NOMO-1 (cell line): Measurements from ENCODE around the gene SGPP2.
A peak's percentile ranks its signal among the peaks of the same experiment; 100 is the strongest.

ENCODE experiments used
- DNase-seq, 2 experiments: peaks; one replicate each; lab custom pipeline; 2025; ENCODE audit not compliant: unreplicated experiment in 2 of 2; lab: John Stamatoyannopoulos, UW

SGPP2 gene

DNA sequence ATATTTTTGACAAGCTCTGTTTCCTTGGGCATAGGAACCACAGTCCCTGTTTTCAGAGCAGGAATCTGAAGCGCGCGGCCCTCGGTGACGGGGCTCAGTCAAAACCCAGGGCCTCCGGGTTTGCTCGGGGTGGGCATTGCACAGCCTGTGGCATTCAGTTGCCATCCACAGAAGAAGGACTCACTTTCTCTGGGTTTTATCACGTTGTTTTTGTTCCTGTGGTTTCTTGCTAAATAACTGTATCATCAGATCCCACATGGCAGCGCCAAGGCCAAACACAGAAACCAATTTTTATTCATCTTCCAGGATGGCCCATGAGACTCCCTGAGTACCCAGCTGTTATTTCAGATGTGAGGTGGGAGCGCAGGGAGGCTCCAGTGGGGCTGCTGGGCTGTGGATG is 35.6 kb downstream of the SGPP2 start:
- DNase-seq: no peak

DNA sequence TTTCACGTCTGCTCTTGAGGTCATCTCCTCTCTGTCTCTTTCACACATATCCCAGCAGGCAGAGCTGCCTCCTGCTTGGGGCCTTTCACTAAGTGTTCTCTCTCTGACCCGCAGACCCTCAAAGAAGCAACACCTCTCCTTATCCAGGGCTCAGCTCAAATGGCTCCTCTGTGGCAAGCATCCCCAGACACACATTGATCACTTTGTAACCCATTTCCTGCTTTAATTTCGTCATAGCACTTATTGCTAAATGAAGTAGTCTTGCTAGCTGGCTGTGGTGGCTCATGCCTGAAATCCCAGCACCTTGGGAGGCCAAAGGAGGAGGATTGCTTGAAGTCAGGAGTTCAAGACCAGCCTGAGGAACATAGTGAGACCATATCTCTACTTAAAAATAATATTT is 41.4 kb downstream of the SGPP2 start:
- peak; percentile 12 to 33 for DNase-seq

- no peak for DNase-seq
Observed at GRCh38 chr2:222468346-222468745, 44.0 kb downstream of the SGPP2 start.

DNA sequence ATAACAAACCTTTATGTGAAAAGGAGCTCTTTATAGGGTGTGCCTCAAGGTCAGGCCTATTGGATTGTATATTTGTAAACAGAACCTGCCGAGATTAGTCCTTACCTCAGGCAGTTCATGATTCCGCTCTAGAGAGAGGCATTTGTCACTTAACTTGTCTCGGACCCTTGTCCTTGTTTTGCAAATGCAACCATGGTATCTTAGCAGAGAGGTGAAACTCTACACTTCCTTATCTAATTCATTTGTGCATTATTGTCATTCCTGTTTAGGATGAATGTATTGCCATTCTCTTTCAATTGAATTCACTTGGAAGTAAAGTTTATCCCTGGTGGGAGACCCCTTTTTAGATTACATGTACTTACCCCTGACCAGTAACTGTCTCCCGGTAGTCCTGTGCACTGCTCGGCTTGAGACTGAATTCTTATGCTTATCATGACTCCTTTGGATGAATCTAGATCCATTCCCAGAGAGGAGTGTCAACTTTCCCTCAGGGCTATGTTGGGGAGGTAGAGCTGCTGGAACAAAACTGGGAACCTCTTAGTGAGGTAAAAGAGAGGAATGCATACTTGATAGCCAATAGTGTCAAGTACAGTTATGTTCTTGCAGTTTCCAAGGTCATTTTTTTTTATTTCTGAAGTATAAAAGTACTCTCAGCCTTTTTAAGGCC is 46.6 kb downstream of the SGPP2 start:
- no peak for DNase-seq

DNA sequence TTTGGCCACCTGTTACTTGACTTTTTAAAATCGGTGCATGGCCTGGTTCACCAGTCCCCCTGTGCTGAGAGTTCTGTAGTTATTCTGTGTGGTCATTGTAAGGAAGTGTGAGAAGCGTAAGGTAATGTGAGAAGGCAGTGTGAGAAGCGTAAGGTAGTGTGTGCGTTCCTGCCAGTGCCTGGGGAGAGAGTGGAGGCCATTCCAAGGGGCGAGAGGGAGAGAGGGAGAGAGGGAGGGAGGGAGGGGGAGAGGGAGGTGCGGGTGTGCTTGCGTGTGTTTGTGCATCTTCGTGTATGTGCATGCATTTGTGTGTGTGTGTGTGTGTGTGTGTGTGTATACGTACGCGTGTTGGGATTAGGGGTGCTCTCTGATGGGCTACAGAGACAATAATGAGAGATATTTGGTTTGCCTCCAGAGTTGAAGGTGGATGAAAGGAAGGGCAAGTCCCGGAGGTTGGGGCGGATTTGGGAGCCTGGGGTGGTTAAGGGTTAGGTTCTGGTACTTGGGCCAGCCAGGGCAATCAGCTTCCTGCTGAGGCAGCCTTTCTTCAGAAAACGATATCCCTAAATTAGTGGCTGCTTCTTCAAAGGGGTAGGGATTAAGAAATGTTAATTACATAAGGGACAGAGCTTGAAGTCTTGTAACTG is 53.7 kb downstream of the SGPP2 start:
- DNase-seq: no peak

GRCh38 chr2:222479859-222480258 is 55.5 kb downstream of the SGPP2 start:
- no peak for DNase-seq

GRCh38 chr2:222480497-222480896 is 56.2 kb downstream of the SGPP2 start:
- no peak for DNase-seq

DNA sequence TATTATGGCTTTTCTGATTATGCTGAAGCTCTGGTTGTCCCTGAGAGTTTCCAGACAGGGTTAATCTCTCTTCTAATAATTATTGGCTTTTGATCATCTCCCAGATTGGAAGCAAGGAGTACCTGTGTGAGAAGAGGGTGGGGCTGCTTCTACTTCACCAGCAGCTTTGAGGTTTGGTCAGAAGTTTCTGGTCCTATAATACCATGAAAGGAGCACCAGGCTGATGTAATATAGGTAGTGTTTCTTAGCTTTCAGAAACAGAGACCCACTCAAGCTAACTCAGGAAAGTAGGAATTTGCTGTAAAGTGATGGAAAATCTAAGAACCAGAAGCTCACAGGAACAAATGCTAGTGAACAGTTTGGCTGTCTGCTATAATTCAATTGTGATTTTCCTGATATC is 57.6 kb downstream of the SGPP2 start:
- no peak for DNase-seq

GRCh38 chr2:222483513-222484039 is 59.2 kb downstream of the SGPP2 start:
- DNase-seq: no peak

- DNase-seq: no peak
Observed at GRCh38 chr2:222485367-222486211, 61.2 kb downstream of the SGPP2 start.

- no peak for DNase-seq
Observed at GRCh38 chr2:222490131-222490530, 65.8 kb downstream of the SGPP2 start.

GRCh38 chr2:222492683-222493082 is 68.3 kb downstream of the SGPP2 start:
- no peak for DNase-seq

DNA sequence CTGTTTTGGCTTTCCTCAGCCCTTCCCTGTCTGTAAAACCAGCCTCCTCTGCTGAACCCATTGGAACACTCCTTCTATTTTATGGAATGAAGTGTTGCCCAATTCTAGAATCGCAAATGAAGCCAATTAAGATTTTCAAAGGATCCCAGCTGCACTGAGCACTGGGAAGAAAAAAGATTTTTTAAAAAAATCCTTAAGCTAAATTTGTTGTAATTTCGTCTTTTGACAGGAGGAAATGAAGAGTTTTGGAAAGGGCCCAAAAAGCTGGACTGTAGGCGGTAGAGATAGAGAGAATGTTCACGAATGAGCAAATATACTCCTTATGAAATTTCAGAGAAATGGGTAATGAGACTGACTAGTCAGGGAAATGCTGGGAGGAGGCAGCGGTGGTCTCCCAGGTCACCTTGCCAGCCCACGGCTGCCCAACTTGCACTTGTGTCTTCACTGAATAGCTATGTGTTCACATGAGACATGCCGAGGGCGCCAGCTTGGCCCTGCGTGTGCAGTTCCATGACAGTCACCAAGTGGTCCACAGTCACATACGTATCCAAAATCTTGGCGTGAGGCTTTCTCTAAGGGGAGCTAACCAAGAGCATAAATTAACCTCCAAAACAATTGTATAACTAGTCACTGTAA is 69.9 kb downstream of the SGPP2 start:
- DNase-seq: no peak

GRCh38 chr2:222495388-222495787 is 71.0 kb downstream of the SGPP2 start:
- DNase-seq: no peak

DNA sequence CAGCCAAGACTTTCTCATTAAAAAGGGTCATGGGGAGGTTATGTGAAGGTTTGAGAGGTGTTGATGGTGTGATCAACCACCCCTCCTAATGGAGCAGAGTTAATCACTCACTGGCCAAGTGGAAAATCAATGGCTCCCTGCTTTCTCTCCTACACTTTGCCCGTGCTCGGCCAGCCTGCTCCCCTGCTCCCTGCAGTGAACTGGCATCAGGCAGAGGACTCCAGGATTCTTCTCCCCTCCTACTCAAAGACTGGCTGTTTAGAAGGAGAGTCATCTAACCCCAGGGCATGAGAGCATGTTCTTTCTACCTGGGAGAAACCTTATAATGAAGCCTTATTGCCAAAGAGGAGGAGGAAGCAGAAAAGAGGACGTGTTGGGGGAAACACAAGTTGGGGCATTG is 74.9 kb downstream of the SGPP2 start:
- no peak for DNase-seq

- DNase-seq: no peak
Observed at GRCh38 chr2:222504191-222504590, 79.8 kb downstream of the SGPP2 start.

- DNase-seq: peak; percentile 67 to 78
Observed at GRCh38 chr2:222504719-222505118, 80.4 kb downstream of the SGPP2 start.

DNA sequence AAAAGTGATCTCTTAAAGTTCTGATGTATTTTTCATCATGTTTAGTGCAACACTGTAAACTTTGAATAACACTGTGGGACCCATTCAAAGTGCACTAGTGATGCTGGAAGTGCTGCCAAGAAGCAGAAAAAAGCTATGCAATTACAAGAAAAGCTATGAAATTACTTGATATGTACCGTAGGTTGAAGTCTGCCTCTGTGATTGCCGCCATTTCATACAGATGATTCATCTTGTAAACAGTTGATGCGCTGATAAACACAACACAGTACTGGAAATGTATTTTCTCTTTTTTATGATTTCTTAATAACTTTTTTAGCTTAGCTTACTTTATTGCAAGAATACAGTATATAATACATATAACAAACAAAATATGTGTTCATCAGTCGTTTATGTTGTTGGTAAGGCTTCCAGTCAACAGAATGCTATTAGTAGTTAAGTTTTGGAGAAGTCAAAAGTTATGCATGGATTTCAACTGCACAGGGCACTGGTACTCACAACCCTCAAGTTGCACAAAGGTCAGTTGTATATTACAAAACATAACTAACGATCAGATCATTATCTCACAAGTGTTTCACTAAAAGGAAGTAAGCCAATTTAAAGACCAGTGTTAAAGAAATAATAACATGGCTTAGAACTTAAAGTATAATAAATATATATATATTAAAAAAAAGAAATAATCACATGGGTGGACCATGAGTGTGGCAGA is 82.0 kb downstream of the SGPP2 start:
- peak; percentile 30 to 75 for DNase-seq

- no peak for DNase-seq
Observed at GRCh38 chr2:222514901-222515300, 90.6 kb downstream of the SGPP2 start.

- peak in 1 of 2 experiments; percentile 18 for DNase-seq
Observed at GRCh38 chr2:222518570-222519381, 94.4 kb downstream of the SGPP2 start.
